ENCODE results near the gene MAGI2. TPM values are rescaled to one million over a fixed set of nuclear protein-coding genes. Genes with fewer than 3 reads are reported as not detected.
"Not testable (repeated sequence)": the region's sequence is repeated elsewhere in the genome, so short reads cannot be mapped to it uniquely, and the experiment has no call there.

MAGI2 gene
- total RNA-seq, 2 donors from 2014 or later: 0.05 to 0.09 TPM

- ATAC-seq (replicated peaks); H3K27ac Mint-ChIP-seq; H3K4me3 Mint-ChIP-seq; H3K4me1 Mint-ChIP-seq; H3K9me3 Mint-ChIP-seq; H3K27me3 Mint-ChIP-seq; H3K36me3 Mint-ChIP-seq (ENCODE audit: low read depth): not testable (repeated sequence)
These were observed 876.1 kb downstream of the MAGI2 start for GRCh38 chr7:78577174-78577952.

GRCh38 chr7:78576236-78576635 lies 877.2 kb downstream of the MAGI2 start:
- Mint-ChIP-seq H3K4me1 (no peaks in the 10 kb centered on the region), H3K27ac (no peak overlapping the region), H3K36me3 (ENCODE audit: low read depth) (no peaks in the 10 kb centered on the region), H3K4me3 (no peak overlapping the region), H3K27me3 (no peaks in the 10 kb centered on the region), H3K9me3 (no peaks in the 10 kb centered on the region)
- no peak for ATAC-seq (replicated peaks)

DNA sequence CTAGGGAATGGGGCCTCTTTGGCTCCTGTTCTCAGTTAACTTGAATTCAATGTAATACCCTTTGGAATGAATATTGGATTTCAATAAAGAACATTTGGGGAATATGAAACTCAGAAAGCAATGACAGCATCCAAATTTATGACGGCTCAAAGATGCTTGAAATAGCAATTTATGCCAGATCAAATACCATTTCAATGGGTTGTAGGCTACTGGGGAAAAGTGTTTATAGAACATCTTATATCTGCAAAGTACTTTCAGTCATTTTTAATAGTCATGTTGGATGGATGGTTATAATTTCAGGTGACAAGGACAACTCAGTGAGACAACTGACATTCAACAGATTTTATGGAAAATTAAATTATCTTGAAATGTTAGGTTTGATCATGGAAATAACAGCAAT lies 882.2 kb downstream of the MAGI2 start:
- no peaks in the 10 kb centered on the region for H3K4me1 Mint-ChIP-seq
- H3K27me3 Mint-ChIP-seq: no peaks in the 10 kb centered on the region
- no peaks in the 10 kb centered on the region for H3K9me3 Mint-ChIP-seq
- H3K4me3 Mint-ChIP-seq: no peak overlapping the region
- H3K36me3 Mint-ChIP-seq (ENCODE audit: low read depth): no peaks in the 10 kb centered on the region
- H3K27ac Mint-ChIP-seq: no peak overlapping the region
- ATAC-seq (replicated peaks): no peak

GRCh38 chr7:78568690-78569089 lies 884.8 kb downstream of the MAGI2 start:
- Mint-ChIP-seq H3K4me3 (no peak overlapping the region), H3K27ac (no peak overlapping the region), H3K9me3 (no peaks in the 10 kb centered on the region), H3K36me3 (ENCODE audit: low read depth) (no peaks in the 10 kb centered on the region), H3K27me3 (no peaks in the 10 kb centered on the region), H3K4me1 (no peaks in the 10 kb centered on the region)
- ATAC-seq (replicated peaks): no peak

- Mint-ChIP-seq H3K27me3 (no peaks in the 10 kb centered on the region), H3K27ac (no peak overlapping the region), H3K4me3 (no peak overlapping the region), H3K9me3 (no peaks in the 10 kb centered on the region), H3K36me3 (ENCODE audit: low read depth) (no peaks in the 10 kb centered on the region), H3K4me1 (no peaks in the 10 kb centered on the region)
- no peak for ATAC-seq (replicated peaks)
These were observed 885.6 kb downstream of the MAGI2 start for GRCh38 chr7:78567836-78568235.

DNA sequence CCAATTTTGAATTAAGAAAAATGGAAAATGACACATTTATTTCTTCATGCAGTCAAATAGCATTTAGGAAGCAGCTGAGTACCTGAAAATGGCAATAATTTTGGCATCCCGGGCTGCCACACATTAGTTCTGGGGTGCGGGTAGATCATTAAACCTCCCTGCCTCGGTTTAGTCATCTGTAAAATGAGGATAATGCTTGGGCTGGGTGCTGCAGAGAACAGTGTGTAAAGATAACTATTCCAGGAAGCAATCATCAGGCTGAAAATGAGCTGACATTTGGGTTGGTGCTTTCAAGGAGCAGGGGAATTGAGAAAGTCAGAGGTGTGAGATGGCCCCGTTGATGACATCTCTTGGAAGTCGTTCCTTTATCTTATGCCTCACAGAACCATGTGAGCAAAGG lies 887.7 kb downstream of the MAGI2 start:
- ATAC-seq (replicated peaks): no peak
- no peaks in the 10 kb centered on the region for H3K27me3 Mint-ChIP-seq
- no peaks in the 10 kb centered on the region for H3K9me3 Mint-ChIP-seq
- no peaks in the 10 kb centered on the region for H3K4me1 Mint-ChIP-seq
- no peaks in the 10 kb centered on the region for H3K36me3 Mint-ChIP-seq (ENCODE audit: low read depth)
- no peak overlapping the region for H3K27ac Mint-ChIP-seq
- H3K4me3 Mint-ChIP-seq: no peak overlapping the region

- no peaks in the 10 kb centered on the region for H3K27me3 Mint-ChIP-seq
These were observed 890.3 kb downstream of the MAGI2 start for GRCh38 chr7:78563191-78563590.

GRCh38 chr7:78562191-78562590 lies 891.3 kb downstream of the MAGI2 start:
- H3K27ac Mint-ChIP-seq: no peak overlapping the region
- no peaks in the 10 kb centered on the region for H3K4me1 Mint-ChIP-seq
- H3K4me3 Mint-ChIP-seq: no peak overlapping the region
- no peak for ATAC-seq (replicated peaks)
- H3K36me3 Mint-ChIP-seq (ENCODE audit: low read depth): no peaks in the 10 kb centered on the region
- H3K27me3 Mint-ChIP-seq: no peaks in the 10 kb centered on the region
- H3K9me3 Mint-ChIP-seq: no peaks in the 10 kb centered on the region

More at GRCh38 chr7:78563191-78563590, 890.3 kb downstream of the MAGI2 start:
- H3K27ac Mint-ChIP-seq: no peak overlapping the region
- H3K9me3 Mint-ChIP-seq: no peaks in the 10 kb centered on the region
- H3K36me3 Mint-ChIP-seq (ENCODE audit: low read depth): no peaks in the 10 kb centered on the region
- no peaks in the 10 kb centered on the region for H3K4me1 Mint-ChIP-seq
- ATAC-seq (replicated peaks): no peak
- no peak overlapping the region for H3K4me3 Mint-ChIP-seq

DNA sequence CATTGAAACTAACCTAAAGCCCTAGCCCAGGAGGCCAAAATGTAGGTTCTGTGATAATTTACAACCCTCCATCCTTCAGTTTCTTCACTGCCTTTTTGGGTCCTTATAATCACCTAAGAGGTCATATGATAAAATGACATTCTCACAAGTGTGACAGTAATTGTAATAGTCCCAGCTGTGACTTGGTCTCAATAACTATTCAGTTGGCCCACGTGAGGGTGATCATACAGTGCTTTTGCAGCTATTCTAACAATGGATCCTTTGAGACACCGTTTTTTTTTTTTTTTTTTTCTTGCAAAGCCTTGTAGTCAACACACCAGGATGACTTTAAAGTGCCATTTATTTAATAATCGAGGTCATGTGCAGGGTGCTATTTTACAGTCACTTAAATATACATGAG lies 894.9 kb downstream of the MAGI2 start:
- Mint-ChIP-seq H3K36me3 (ENCODE audit: low read depth) (no peaks in the 10 kb centered on the region), H3K27ac (no peak overlapping the region), H3K4me1 (no peaks in the 10 kb centered on the region), H3K9me3 (no peaks in the 10 kb centered on the region), H3K4me3 (no peak overlapping the region), H3K27me3 (no peaks in the 10 kb centered on the region)
- no peak for ATAC-seq (replicated peaks)

DNA sequence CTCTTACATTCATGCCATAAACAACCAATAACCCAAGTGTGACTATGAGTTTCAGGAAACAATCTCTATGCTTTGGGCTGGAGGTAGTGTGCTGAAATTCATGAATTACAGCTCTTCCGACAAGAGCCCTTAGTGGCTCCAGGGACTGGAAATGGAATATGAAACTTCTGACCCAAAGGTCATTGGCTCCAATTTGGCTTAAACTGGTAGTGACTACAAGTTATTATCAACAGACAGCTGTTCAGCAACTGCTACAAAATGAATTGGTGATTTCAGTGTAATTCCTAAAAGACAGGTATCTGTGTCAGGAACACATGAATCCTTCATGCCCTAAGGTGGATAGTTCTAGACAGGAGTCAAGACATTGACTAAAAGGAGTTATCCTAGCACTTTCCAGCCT lies 909.5 kb downstream of the MAGI2 start:
- Mint-ChIP-seq H3K4me3 (no peak overlapping the region), H3K4me1 (no peaks in the 10 kb centered on the region), H3K9me3 (peaks cover 4% of the 10 kb centered on the region), H3K27ac (no peak overlapping the region), H3K27me3 (no peaks in the 10 kb centered on the region), H3K36me3 (ENCODE audit: low read depth) (no peaks in the 10 kb centered on the region)
- no peak for ATAC-seq (replicated peaks)

GRCh38 chr7:78542981-78543380 lies 910.5 kb downstream of the MAGI2 start:
- Mint-ChIP-seq H3K27me3 (no peaks in the 10 kb centered on the region), H3K4me1 (no peaks in the 10 kb centered on the region), H3K9me3 (peaks cover 8% of the 10 kb centered on the region), H3K4me3 (no peak overlapping the region), H3K36me3 (ENCODE audit: low read depth) (no peaks in the 10 kb centered on the region), H3K27ac (no peak overlapping the region)
- ATAC-seq (replicated peaks): no peak

DNA sequence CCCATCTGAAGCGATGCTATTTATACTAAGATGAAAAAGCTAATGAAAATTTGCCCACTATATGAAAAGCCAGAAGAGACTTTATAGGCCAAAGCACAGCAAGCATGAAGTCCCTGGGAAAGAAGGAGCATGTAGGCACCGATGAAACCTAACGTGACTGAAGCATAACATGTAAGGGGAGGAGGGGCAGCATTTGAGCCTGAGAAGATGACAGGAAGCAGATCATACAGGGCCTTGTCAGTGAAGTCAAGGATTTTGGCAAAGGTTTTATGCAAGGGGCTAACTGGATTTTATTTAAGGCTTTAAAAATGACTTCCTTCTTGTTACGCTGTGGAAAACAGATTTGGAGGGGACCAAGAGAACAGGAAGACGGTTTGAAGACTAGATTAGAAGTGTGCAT lies 910.9 kb downstream of the MAGI2 start:
- Mint-ChIP-seq H3K4me1 (no peaks in the 10 kb centered on the region), H3K36me3 (ENCODE audit: low read depth) (no peaks in the 10 kb centered on the region), H3K4me3 (no peak overlapping the region), H3K27me3 (no peaks in the 10 kb centered on the region), H3K9me3 (peaks cover 11% of the 10 kb centered on the region), H3K27ac (no peak overlapping the region)
- ATAC-seq (replicated peaks): no peak

- Mint-ChIP-seq H3K4me1 (no peaks in the 10 kb centered on the region), H3K36me3 (ENCODE audit: low read depth) (no peaks in the 10 kb centered on the region), H3K4me3 (no peak overlapping the region), H3K27me3 (no peaks in the 10 kb centered on the region), H3K27ac (no peak overlapping the region), H3K9me3 (peaks cover 11% of the 10 kb centered on the region)
- ATAC-seq (replicated peaks): no peak
These were observed 913.6 kb downstream of the MAGI2 start for GRCh38 chr7:78539825-78540224.

- Mint-ChIP-seq H3K4me1 (no peaks in the 10 kb centered on the region), H3K36me3 (ENCODE audit: low read depth) (no peaks in the 10 kb centered on the region), H3K4me3 (no peak overlapping the region), H3K27ac (no peak overlapping the region), H3K27me3 (no peaks in the 10 kb centered on the region), H3K9me3 (peaks cover 7% of the 10 kb centered on the region)
- ATAC-seq (replicated peaks): no peak
These were observed 917.8 kb downstream of the MAGI2 start for GRCh38 chr7:78535655-78536054.

DNA sequence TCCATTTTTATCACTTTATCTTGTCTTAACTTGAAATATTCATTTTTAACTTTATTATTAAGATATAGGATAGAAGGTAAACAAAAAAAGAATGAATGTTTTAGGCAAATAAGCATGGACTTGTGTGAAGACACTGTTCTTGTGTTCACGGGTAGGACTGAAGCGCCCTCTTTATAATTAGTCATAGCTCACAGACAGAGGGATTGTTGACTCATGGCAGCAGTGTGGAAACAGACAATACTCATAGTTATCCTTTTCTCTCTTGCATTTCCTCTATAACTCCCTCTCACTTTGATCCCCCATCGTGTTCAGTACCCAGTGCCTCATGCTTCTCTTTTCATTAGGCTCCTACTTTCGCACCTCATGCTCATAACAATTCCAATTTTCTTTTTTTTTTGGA lies 923.1 kb downstream of the MAGI2 start:
- Mint-ChIP-seq H3K9me3 (no peaks in the 10 kb centered on the region), H3K4me3 (no peak overlapping the region), H3K27ac (no peak overlapping the region), H3K27me3 (no peaks in the 10 kb centered on the region), H3K36me3 (ENCODE audit: low read depth) (no peaks in the 10 kb centered on the region), H3K4me1 (no peaks in the 10 kb centered on the region)
- no peak for ATAC-seq (replicated peaks)

DNA sequence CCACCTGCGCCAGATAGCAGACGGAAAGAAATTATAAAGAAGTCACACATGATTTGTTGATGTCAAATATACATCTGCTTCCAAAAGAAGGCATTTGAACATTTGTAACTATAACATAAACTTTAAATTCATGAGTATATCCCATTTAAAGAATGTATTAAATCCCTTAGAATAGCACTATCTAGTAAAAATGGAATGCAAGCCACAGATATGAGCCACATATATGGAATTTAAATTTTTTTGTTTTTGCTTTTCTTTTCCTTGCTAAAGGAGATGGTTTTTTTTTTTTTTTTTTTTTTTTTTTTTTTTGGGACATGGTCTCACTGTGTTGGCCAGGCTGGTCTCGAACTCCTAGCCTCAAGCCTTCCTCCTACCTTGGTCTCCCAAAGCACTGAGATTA lies 924.1 kb downstream of the MAGI2 start:
- Mint-ChIP-seq H3K4me1 (no peaks in the 10 kb centered on the region), H3K9me3 (no peaks in the 10 kb centered on the region), H3K36me3 (ENCODE audit: low read depth) (no peaks in the 10 kb centered on the region), H3K27ac (no peak overlapping the region), H3K4me3 (no peak overlapping the region), H3K27me3 (no peaks in the 10 kb centered on the region)
- ATAC-seq (replicated peaks): no peak

All from activated T-helper 17 cell treated with anti-CD3 and anti-CD28 coated beads, Interleukin-2, amount 50 U/mL, for 72 hours (primary cell).